Activated CD8-positive, alpha-beta T cell treated with anti-CD3 and anti-CD28 coated beads for 36 hours (primary cell): Measurements from ENCODE around the gene OTOA. TPM values are rescaled to one million over a fixed set of nuclear protein-coding genes. Genes with fewer than 3 reads are reported as not detected.
"Not testable (repeated sequence)": the region's sequence is repeated elsewhere in the genome, so short reads cannot be mapped to it uniquely, and the experiment has no call there.

Experiments used
- ATAC-seq: fragments of 200-7000 bp; cut with Tn5 transposase; one replicate; pipeline ENCODE4 v1.10.0; 2021; ENCODE audit warnings: mild to moderate bottlenecking, moderate library complexity
- CTCF ChIA-PET: fragments of 350-600 bp; sonication (Branson Sonifier 250); formaldehyde crosslinking; loops from one replicate; lab custom pipeline; 2021; ENCODE audit warnings: antibody characterized with exemption; lab: Charles Lee
- POLR2A ChIA-PET: fragments of 350-600 bp; sonication (Branson Sonifier 250); formaldehyde crosslinking; loops from one replicate; lab custom pipeline; 2021; ENCODE audit warnings: antibody characterized with exemption; lab: Charles Lee
- DNase-seq: peaks from one replicate; pipeline ENCODE4 v3.0.0-alpha.2; 2020
- H3K27ac Mint-ChIP-seq: one replicate; pipeline ENCODE4 v1.8.0; 2021; ENCODE audit warnings: mild to moderate bottlenecking, mixed read lengths
- H3K27me3 Mint-ChIP-seq: one replicate; pipeline ENCODE4 v1.8.0; 2021; ENCODE audit warnings: mixed read lengths
- H3K36me3 Mint-ChIP-seq: one replicate; pipeline ENCODE4 v1.8.0; 2021; ENCODE audit warnings: low read depth, mixed read lengths
- H3K4me1 Mint-ChIP-seq: one replicate; pipeline ENCODE4 v1.8.0; 2021; ENCODE audit warnings: low read depth, mixed read lengths
- H3K4me3 Mint-ChIP-seq: one replicate; pipeline ENCODE4 v1.8.0; 2021; ENCODE audit warnings: mild to moderate bottlenecking, moderate library complexity, mixed read lengths
- H3K9me3 Mint-ChIP-seq: one replicate; pipeline ENCODE4 v1.8.0; 2021; ENCODE audit warnings: mixed read lengths
- intact Hi-C: fragments of 100-400 bp; cut with micrococcal nuclease; formaldehyde crosslinking; loops from one replicate; pipeline ENCODE4 v1.10.0; 2022
- total RNA-seq, 2 experiments: library from RNA; stranded (reverse); gene quantifications; one replicate each; pipeline ENCODE4 v1.2.3, GENCODE V29; 2021

The OTOA gene
- total RNA-seq, 2 experiments from 2014 or later = 0.09 TPM; not detected in 1

DNA sequence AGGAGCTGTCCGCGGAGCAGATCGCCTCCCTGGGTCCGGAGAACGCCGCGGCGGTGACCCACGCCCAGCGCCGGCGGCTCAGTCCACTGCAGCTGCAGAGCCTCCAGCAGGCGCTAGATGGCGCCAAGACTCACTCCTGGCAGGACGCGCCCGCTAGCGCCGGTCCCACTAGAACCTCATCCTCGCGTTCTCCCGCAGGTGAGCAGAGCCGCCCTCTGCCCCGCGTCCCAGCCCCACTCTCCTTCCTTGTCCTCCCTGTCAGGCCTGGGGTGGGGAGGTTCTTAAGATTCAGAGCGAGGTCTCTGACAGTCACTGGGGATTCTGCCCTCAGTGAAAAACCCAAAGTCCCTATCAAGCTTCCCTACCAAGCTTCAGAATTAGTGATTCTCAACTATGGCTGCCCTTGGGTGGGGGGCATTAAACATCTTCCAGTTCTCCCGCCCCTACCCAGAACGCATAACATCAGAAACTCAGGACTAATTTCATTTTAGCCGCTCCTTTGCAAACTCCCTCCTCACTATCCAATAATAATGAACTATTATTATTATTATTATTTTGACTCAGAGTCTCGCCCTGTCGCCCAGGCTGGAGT is 93.4 kb downstream of the OTOA start:
- peak; percentile 100 for ATAC-seq
- H3K9me3 Mint-ChIP-seq, POLR2A ChIA-PET, H3K4me3 Mint-ChIP-seq, DNase-seq, H3K4me1 Mint-ChIP-seq, H3K27ac Mint-ChIP-seq, intact Hi-C loops, H3K27me3 Mint-ChIP-seq, CTCF ChIA-PET, H3K36me3 Mint-ChIP-seq: not testable (repeated sequence)

DNA sequence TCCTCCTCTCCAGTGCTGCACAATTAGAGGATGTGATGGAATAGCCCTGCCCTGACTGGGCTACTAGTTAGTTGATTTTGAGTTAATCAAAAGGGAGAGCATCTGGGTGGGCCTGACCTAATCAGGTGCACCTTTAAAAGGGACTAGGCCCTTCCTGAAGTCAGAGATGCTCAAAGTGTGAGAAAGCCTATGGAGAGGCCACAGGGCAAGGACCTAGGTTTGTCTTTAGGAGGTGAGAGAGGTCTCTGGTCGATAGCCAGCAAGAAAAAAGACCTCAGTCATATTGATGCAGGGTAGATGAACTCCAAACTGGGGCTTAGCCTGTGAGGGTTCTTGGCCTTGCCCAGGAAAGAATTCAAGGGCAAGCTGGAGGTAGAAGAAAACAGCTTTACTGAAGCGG is 104.5 kb downstream of the OTOA start:
- not testable (repeated sequence) for H3K27ac Mint-ChIP-seq

DNA sequence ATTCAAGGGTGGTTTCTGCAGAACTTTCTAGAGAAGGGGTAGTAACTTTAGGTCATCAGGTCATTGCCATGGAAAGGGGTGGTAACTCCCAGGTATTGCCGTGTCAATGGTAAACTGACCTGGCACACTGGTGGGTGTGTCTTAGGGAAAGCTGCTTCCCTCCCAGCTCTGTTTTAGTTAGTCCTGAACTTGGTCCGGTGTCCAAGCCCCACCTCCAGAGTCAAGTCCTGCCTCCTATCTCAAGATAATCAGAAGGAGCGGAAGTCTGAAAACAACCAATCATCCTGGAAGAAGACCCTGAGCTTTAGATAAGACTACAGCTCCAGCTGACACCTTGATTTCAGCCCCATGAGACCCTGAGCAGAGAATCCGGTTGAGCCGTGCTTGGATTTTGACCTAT is 105.0 kb downstream of the OTOA start:
- H3K27me3 Mint-ChIP-seq, H3K27ac Mint-ChIP-seq, H3K4me3 Mint-ChIP-seq, DNase-seq, POLR2A ChIA-PET, ATAC-seq, CTCF ChIA-PET, H3K4me1 Mint-ChIP-seq, intact Hi-C loops, H3K36me3 Mint-ChIP-seq, H3K9me3 Mint-ChIP-seq: not testable (repeated sequence)

More for the DNA sequence above, 104.5 kb downstream of the OTOA start:
- H3K36me3 Mint-ChIP-seq, intact Hi-C loops, H3K4me1 Mint-ChIP-seq, DNase-seq, H3K9me3 Mint-ChIP-seq, H3K4me3 Mint-ChIP-seq, CTCF ChIA-PET, POLR2A ChIA-PET, ATAC-seq, H3K27me3 Mint-ChIP-seq: not testable (repeated sequence)

DNA sequence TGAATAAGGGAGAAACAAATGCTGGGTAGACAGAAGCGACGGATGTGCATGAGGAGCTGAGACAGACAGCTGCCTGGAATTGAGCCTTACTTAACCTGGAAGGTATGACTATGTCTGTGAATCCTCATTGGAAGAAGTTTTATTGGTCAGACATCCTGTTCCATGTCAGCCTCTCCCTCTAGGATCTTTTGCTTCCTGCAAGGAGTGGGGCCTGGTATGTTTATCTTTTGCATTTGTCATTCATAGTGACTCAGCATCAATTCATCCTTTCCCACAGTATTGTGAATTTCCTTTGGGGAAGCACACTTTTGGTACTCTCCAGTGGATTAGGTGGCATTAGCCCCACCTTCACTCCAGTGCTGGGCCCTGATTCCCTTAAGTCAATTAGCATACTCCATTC is 105.5 kb downstream of the OTOA start:
- H3K27me3 Mint-ChIP-seq, H3K9me3 Mint-ChIP-seq, H3K4me1 Mint-ChIP-seq, intact Hi-C loops, H3K4me3 Mint-ChIP-seq, ATAC-seq, H3K36me3 Mint-ChIP-seq, H3K27ac Mint-ChIP-seq, DNase-seq, CTCF ChIA-PET, POLR2A ChIA-PET: not testable (repeated sequence)

DNA sequence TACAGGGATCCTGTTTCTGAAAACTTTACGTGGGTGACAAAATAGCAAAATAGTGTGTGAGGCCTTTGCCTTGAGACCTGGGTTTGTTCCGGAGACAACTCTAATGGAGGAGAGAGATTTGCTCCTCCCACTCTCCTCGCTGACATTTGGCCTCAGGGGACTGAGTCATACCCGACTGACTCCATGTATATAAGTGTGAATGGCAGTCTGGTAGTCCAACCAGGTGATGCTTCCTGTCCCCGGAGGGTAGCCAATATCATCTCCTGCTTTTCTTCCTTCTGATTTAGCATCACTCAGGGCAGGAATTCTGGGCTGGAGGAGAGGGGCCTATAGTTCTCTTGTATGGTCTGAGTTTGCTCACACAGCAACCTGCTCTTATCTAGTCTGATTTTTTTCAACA is 106.8 kb downstream of the OTOA start:
- POLR2A ChIA-PET, H3K27ac Mint-ChIP-seq, intact Hi-C loops, H3K9me3 Mint-ChIP-seq, H3K27me3 Mint-ChIP-seq, CTCF ChIA-PET, DNase-seq, H3K4me3 Mint-ChIP-seq, H3K4me1 Mint-ChIP-seq, H3K36me3 Mint-ChIP-seq: not testable (repeated sequence)
- peak; percentile 89 for ATAC-seq

DNA sequence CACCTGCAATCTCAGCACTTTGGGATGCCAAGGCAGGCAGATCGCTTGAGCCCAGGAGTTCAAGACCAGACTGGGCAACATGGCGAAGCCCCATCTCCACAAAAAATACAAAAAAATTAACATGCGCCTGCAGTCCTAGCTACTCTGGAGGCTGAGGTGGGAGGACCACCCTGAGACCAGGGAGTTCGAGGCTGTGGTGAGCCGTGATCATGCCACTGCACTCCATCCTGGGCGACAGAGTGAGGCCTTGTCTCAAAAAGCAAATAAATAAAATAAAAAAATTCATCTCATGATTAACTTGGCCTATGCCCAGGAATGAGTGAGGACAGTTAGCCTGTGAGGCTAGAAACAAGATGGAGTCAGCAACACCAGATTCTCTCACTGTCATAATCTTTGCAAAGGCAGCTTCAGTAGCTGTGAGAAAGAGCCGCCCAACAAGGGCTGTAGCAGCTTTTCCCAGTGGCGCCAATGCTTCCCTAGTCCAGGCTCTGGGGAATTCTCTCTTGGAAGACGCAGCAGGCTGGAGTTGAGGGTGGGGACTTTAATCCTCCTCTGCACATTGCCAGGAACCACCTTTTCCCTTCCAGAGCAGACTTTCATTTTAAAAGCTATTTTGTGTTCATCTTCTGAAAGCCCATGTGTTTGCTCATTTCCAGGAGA is 108.9 kb downstream of the OTOA start:
- H3K9me3 Mint-ChIP-seq, CTCF ChIA-PET, POLR2A ChIA-PET, H3K4me3 Mint-ChIP-seq, H3K36me3 Mint-ChIP-seq, DNase-seq, H3K27ac Mint-ChIP-seq, H3K27me3 Mint-ChIP-seq, ATAC-seq, intact Hi-C loops, H3K4me1 Mint-ChIP-seq: not testable (repeated sequence)

DNA sequence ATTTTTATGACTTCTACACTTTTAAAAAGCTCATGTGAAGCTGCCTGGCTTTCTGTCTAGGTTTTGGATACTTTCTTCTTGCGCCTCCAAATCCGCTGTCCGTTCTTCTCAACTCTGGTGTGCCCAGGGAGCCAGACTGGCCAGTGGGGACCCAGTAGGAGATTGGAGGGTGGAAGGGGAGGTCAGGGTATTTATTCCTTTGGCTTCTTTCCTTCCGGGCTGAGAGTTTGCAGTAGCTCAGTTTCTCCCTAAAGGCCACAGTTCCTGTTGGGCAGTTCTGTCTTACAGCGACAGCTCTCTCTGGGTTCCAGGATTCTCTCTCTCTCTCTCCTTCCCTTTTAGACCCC is 109.4 kb downstream of the OTOA start:
- H3K4me3 Mint-ChIP-seq, CTCF ChIA-PET, DNase-seq, H3K27ac Mint-ChIP-seq, H3K36me3 Mint-ChIP-seq, H3K27me3 Mint-ChIP-seq, POLR2A ChIA-PET, H3K4me1 Mint-ChIP-seq, H3K9me3 Mint-ChIP-seq, intact Hi-C loops, ATAC-seq: not testable (repeated sequence)

DNA sequence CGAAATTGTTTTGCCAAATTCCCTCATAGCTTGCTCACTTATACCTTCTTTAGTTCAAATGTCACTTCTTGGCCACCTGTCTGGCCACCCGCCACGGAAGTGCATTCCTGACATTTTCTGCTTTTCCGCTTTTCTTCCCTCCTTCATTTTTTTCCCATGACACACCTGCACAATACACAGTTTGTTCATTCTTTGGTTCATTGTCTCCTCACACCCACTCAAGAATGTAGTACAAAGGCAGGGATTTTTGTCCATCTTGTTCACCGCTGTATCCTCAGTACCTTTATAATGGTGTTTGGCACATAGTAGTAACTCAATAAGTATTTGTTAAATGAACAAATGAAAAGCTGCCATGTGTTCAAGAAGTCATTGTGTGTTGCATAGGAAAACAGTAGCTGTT is 116.8 kb downstream of the OTOA start:
- H3K4me1 Mint-ChIP-seq, H3K4me3 Mint-ChIP-seq, ATAC-seq, H3K27ac Mint-ChIP-seq, intact Hi-C loops, H3K27me3 Mint-ChIP-seq, CTCF ChIA-PET, POLR2A ChIA-PET, H3K9me3 Mint-ChIP-seq, DNase-seq, H3K36me3 Mint-ChIP-seq: not testable (repeated sequence)

DNA sequence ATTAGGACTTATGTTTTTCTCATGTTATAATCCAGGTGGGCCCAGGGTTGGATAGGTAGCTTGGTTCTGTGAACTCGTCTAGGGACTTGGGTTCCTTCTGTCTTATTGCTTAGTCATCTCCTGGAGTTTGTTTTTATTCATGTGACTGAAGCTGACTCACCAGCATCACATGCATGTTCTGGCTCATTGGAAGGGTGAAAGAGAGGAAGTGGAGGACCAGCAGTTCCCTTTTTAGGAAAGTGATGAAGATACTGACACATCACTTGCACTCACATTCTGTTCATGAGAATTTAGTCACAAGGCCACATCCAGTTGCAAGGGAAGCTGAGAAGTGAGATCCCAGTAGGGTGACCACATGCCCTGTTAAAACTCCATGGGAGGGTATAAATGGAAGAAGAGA is 126.7 kb downstream of the OTOA start:
- ATAC-seq = peak; percentile 92
- H3K9me3 Mint-ChIP-seq, H3K4me3 Mint-ChIP-seq, H3K27ac Mint-ChIP-seq, POLR2A ChIA-PET, H3K27me3 Mint-ChIP-seq, H3K36me3 Mint-ChIP-seq, H3K4me1 Mint-ChIP-seq, intact Hi-C loops, CTCF ChIA-PET, DNase-seq: not testable (repeated sequence)

DNA sequence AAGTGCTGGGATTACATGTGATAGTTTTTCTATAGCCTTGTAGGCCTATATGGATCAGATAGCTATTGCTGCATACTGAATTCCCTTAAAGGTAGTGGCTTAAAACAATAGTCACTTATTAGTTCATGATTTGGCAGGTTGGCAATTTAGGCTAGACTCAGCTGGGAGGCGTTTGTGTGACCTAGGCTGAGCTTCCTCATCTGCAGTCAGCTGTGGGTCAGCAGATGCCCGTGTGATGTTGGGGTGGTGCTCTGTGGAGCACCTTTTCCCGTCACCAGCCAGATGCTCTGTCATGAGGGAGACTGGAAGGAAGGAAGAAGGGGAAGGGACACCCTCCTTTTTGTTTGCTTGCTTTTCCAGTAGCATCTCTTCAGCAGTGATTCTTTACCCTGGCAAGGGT is 129.5 kb downstream of the OTOA start:
- H3K4me1 Mint-ChIP-seq, H3K27me3 Mint-ChIP-seq, H3K27ac Mint-ChIP-seq, CTCF ChIA-PET, intact Hi-C loops, H3K9me3 Mint-ChIP-seq, H3K36me3 Mint-ChIP-seq, DNase-seq, ATAC-seq, POLR2A ChIA-PET, H3K4me3 Mint-ChIP-seq: not testable (repeated sequence)

DNA sequence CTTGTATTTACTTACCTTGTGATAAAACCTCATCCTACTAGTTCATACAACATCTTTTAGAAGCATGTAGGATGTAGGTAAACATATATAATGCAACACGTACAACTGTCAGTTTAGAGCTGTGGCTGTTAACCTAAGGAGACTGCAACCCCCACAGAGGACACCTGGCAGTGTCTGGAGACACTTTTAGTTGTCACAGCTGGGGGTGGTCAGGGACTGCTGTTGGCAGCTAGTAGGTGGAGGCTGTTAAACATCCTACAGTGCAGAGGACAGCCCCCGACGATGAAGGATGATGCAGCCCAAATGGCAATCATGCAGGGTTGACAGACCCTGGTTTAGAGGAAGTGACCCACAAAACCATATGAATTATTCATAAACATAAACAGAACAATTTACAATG is 134.8 kb downstream of the OTOA start:
- POLR2A ChIA-PET, H3K4me3 Mint-ChIP-seq, DNase-seq, H3K27ac Mint-ChIP-seq, H3K4me1 Mint-ChIP-seq, H3K9me3 Mint-ChIP-seq, H3K27me3 Mint-ChIP-seq, CTCF ChIA-PET, intact Hi-C loops: not testable (repeated sequence)
- peaks cover 14% of the 10 kb centered on the region for H3K36me3 Mint-ChIP-seq
- peak; percentile 47 for ATAC-seq
